ENCODE data around the gene IYD. TPM values are rescaled to one million over a fixed set of nuclear protein-coding genes. Genes with fewer than 3 reads are reported as not detected.

The IYD gene
- total and polyA plus RNA-seq, 2 experiments from 2014 or later, result not detected

DNA sequence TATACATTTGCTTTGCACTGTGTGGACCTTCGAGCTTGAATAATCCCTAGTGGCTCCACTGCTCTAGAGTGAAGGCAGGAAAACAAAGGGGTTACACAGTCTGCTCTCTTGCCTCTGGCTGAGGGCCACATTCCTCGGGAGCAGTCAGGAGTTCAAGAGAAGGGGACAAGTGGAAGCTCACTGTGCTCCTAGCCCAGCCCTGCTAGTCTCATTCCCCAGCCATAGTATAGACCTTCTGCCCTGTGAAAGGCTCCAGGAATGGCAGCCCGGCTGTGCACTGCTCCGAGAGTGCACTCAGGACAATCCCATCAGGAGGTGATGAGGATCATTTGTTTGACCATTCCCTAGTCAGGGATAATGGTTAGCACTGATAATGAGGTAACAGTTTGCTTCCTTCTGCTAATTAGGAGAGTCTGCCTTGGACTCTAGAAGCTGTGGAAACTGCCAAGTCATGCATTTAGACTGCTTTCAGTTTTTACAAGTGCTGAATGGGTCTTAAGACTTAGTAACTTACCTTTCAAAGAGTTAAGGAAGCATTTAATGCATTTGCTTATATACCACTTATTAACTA, 8.5 kb downstream of the IYD start:
- H3F3A ChIP-seq (ENCODE audit: insufficient read depth), result peaks cover 24% of the 10 kb centered on the region
- DNase-seq, result peak; percentile 42
- no peaks in the 10 kb centered on the region for H3K9me2 ChIP-seq (ENCODE audit: insufficient read depth)
- H3K4me1 ChIP-seq (ENCODE audit: insufficient read depth), result peaks cover 31% of the 10 kb centered on the region
- H3K9ac ChIP-seq, result no peak overlapping the region
- H3K79me2 ChIP-seq (ENCODE audit: insufficient read depth), result no peaks in the 10 kb centered on the region
- no peak for TF ChIP-seq EZH2phosphoT487 (IDR thresholded peaks at IDR 0.05; ENCODE audit: insufficient read depth, low read depth)
- TF ChIP-seq EZH2 (IDR thresholded peaks at IDR 0.05; ENCODE audit: insufficient read depth, poor library complexity, severe bottlenecking), result no peak
- H3K27ac ChIP-seq, result no peak overlapping the region
- H3K36me3 ChIP-seq (ENCODE audit: low read depth), result no peaks in the 10 kb centered on the region
- no peaks in the 10 kb centered on the region for H4K20me1 ChIP-seq (ENCODE audit: insufficient read depth)
- H3K27me3 ChIP-seq (replicated peaks; ENCODE audit: insufficient read depth), result no peaks in the 10 kb centered on the region
- WGBS, 2 experiments (ENCODE audit: low coverage in 1 of 2, low lambda C conversion rate in 2 of 2, missing lambda C conversion rate in 2 of 2), result 39 to 54% methylated on average over 4 of the region's 4 CpGs
- no peak overlapping the region for H2AFZ ChIP-seq
- no peaks in the 10 kb centered on the region for H3K9me3 ChIP-seq (ENCODE audit: low read depth)
- H3K4me3 ChIP-seq, result no peak overlapping the region
- in situ Hi-C loops (cut with MboI), result no loop called here
- no peak overlapping the region for H3K4me2 ChIP-seq (ENCODE audit: unreplicated experiment)

- peak overlapping the region; percentile 1 for H3K4me2 ChIP-seq (ENCODE audit: unreplicated experiment)
- H3K9ac ChIP-seq, result no peak overlapping the region
- no peaks in the 10 kb centered on the region for H3K79me2 ChIP-seq (ENCODE audit: insufficient read depth)
- H3K27ac ChIP-seq, result no peak overlapping the region
- no peak for TF ChIP-seq EZH2phosphoT487 (IDR thresholded peaks at IDR 0.05; ENCODE audit: insufficient read depth, low read depth)
- no peak for TF ChIP-seq EZH2 (IDR thresholded peaks at IDR 0.05; ENCODE audit: insufficient read depth, poor library complexity, severe bottlenecking)
- 11 to 18% methylated on average over 1 of the region's 1 CpG for WGBS, 2 experiments (ENCODE audit: low coverage in 1 of 2, low lambda C conversion rate in 2 of 2, missing lambda C conversion rate in 2 of 2)
- H3K27me3 ChIP-seq (replicated peaks; ENCODE audit: insufficient read depth), result no peaks in the 10 kb centered on the region
- H3K4me3 ChIP-seq, result no peak overlapping the region
- H3K9me2 ChIP-seq (ENCODE audit: insufficient read depth), result no peaks in the 10 kb centered on the region
- H3F3A ChIP-seq (ENCODE audit: insufficient read depth), result peaks cover 14% of the 10 kb centered on the region; the same call in 1 of the 2 replicates
- DNase-seq, result peak; percentile 74
- H3K36me3 ChIP-seq (ENCODE audit: low read depth), result no peaks in the 10 kb centered on the region
- no peaks in the 10 kb centered on the region for H4K20me1 ChIP-seq (ENCODE audit: insufficient read depth)
- H3K4me1 ChIP-seq (ENCODE audit: insufficient read depth), result peaks cover 24% of the 10 kb centered on the region
- H2AFZ ChIP-seq, result no peak overlapping the region
- in situ Hi-C loops (cut with MboI), result no loop called here
- no peaks in the 10 kb centered on the region for H3K9me3 ChIP-seq (ENCODE audit: low read depth)
Observed at GRCh38 chr6:150380256-150380655, 11.4 kb downstream of the IYD start.

DNA sequence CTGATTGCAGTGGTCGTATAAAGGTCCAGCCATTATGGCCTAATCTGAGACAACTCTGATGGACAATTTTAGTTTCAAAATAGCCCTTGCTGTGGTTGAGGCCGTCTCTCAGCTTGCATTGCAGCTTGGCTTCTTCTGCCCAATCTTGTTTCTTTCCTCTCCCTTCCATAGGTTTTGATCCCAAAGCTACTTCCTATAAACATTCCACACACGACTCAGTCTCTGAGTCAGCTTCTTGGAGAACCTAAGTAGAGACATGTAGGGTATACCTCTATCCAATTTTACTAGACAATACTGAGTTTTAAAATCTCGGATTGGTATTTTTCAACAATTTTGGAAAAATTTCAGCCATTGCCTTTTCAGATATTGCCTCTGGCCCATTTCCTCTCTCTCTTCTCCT, 13.4 kb downstream of the IYD start:
- no peaks in the 10 kb centered on the region for H4K20me1 ChIP-seq (ENCODE audit: insufficient read depth)
- H3K4me2 ChIP-seq (ENCODE audit: unreplicated experiment), result no peak overlapping the region
- H3K27ac ChIP-seq, result no peak overlapping the region
- H3K4me1 ChIP-seq (ENCODE audit: insufficient read depth), result peaks cover 24% of the 10 kb centered on the region
- WGBS, 2 experiments (ENCODE audit: low coverage in 1 of 2, low lambda C conversion rate in 2 of 2, missing lambda C conversion rate in 2 of 2), result 57 to 61% methylated on average over 4 of the region's 4 CpGs
- peaks cover 14% of the 10 kb centered on the region; the same call in 1 of the 2 replicates for H3F3A ChIP-seq (ENCODE audit: insufficient read depth)
- H2AFZ ChIP-seq, result no peak overlapping the region
- DNase-seq, result peak; percentile 31
- H3K79me2 ChIP-seq (ENCODE audit: insufficient read depth), result no peaks in the 10 kb centered on the region
- H3K36me3 ChIP-seq (ENCODE audit: low read depth), result no peaks in the 10 kb centered on the region
- in situ Hi-C loops (cut with MboI), result no loop called here
- H3K9me2 ChIP-seq (ENCODE audit: insufficient read depth), result no peaks in the 10 kb centered on the region
- no peak overlapping the region for H3K9ac ChIP-seq
- TF ChIP-seq EZH2 (IDR thresholded peaks at IDR 0.05; ENCODE audit: insufficient read depth, poor library complexity, severe bottlenecking), result no peak
- no peak for TF ChIP-seq EZH2phosphoT487 (IDR thresholded peaks at IDR 0.05; ENCODE audit: insufficient read depth, low read depth)
- H3K9me3 ChIP-seq (ENCODE audit: low read depth), result no peaks in the 10 kb centered on the region
- H3K4me3 ChIP-seq, result no peak overlapping the region
- no peaks in the 10 kb centered on the region for H3K27me3 ChIP-seq (replicated peaks; ENCODE audit: insufficient read depth)

DNA sequence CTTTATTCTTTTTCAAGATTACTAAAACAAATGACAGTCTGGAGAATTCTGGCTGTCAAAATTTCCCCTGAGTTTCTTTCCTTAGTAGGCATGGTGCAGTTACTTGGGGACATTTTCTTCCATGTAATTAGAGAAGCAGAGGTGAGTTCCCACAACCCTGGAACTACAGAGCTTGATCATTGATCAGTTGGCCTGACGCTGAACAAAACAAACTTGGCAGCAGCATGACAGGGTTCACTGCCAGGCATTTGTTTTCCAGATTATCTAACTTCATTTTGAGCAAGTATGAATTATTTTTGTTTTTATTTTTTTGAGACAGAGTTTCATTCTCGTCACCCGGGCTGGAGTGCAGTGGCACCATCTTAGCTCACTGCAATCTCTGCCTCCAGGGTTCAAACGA, 22.6 kb downstream of the IYD start:
- in situ Hi-C loops (cut with MboI), result no loop called here
- Histone ChIP-seq H3K4me2 (ENCODE audit: unreplicated experiment) (no peak overlapping the region), H2AFZ (no peak overlapping the region), H3K9me3 (ENCODE audit: low read depth) (no peaks in the 10 kb centered on the region), H3K9ac (no peak overlapping the region), H3K27me3 (replicated peaks; ENCODE audit: insufficient read depth) (no peaks in the 10 kb centered on the region), H3K36me3 (ENCODE audit: low read depth) (no peaks in the 10 kb centered on the region), H3K9me2 (ENCODE audit: insufficient read depth) (no peaks in the 10 kb centered on the region), H3K4me3 (no peak overlapping the region), H3K4me1 (ENCODE audit: insufficient read depth) (no peaks in the 10 kb centered on the region), H4K20me1 (ENCODE audit: insufficient read depth) (no peaks in the 10 kb centered on the region), H3F3A (ENCODE audit: insufficient read depth) (no peaks in the 10 kb centered on the region), H3K27ac (no peak overlapping the region), H3K79me2 (ENCODE audit: insufficient read depth) (no peaks in the 10 kb centered on the region)
- DNase-seq, result no peak
- 40% methylated on average over 4 of the region's 4 CpGs for WGBS, 2 experiments (ENCODE audit: low coverage in 1 of 2, low lambda C conversion rate in 2 of 2, missing lambda C conversion rate in 2 of 2)
- no peak for TF ChIP-seq EZH2phosphoT487 (IDR thresholded peaks at IDR 0.05; ENCODE audit: insufficient read depth, low read depth)
- TF ChIP-seq EZH2 (IDR thresholded peaks at IDR 0.05; ENCODE audit: insufficient read depth, poor library complexity, severe bottlenecking), result no peak
